GM12878 (cell line): ENCODE data around the gene KLHL25. TPM values are rescaled to one million over a fixed set of nuclear protein-coding genes. Genes with fewer than 3 reads are reported as not detected.

ENCODE experiments used
- ATAC-seq: fragments of 200-7000 bp; cut with Tn5 transposase; 3 replicates; pipeline ENCODE4 v1.9.1; 2020; ENCODE audit warnings: mild to moderate bottlenecking, moderate library complexity
- BruUV-seq: library from RNA; stranded (reverse); fragments of 400-500 nt; replicated peaks from 2 replicates; lab custom pipeline; 2021; lab: Mats Ljungman, UMichigan
- CTCF ChIA-PET: fragments of 300-600 bp; sonication (Branson Sonifier 250); formaldehyde crosslinking; extraction: SDS; loops from one replicate; lab custom pipeline; 2021; ENCODE audit warnings: inconsistent platforms; lab: Yijun Ruan, JAX
- POLR2A ChIA-PET: fragments of 350-600 bp; formaldehyde crosslinking; extraction: SDS; loops from one replicate; lab custom pipeline; 2021; ENCODE audit warnings: inconsistent platforms; lab: Charles Lee
- RAD21 ChIA-PET: fragments of 300-600 bp; sonication (Branson Sonifier 250); formaldehyde crosslinking; loops from one replicate; lab custom pipeline; 2023; ENCODE audit warnings: antibody characterized with exemption; ENCODE audit not compliant: unreplicated experiment; lab: Charles Lee
- SMC1A ChIA-PET: fragments of 300-600 bp; sonication (Branson Sonifier 250); formaldehyde crosslinking; loops from one replicate; lab custom pipeline; 2023; ENCODE audit not compliant: unreplicated experiment, uncharacterized antibody; lab: Charles Lee
- DNase-seq: peaks from one replicate; pipeline ENCODE4 v3.0.0-alpha.2; 2011; ENCODE audit warnings: low read depth, low spot score
- FAIRE-seq: peaks from 3 replicates; lab custom pipeline; 2011; peaks lifted over from hg19 to GRCh38; lab: Jason Lieb, UNC
- H2AFZ ChIP-seq: 2 replicates; pipeline ENCODE4 v1.6.0; 2011; ENCODE audit warnings: low read depth, low read length, control low read depth; ENCODE audit not compliant: control insufficient read depth
- H3K27ac ChIP-seq: 2 replicates; pipeline ENCODE4 v1.5.1; 2011; ENCODE audit warnings: control low read depth; ENCODE audit not compliant: control insufficient read depth, insufficient read depth
- H3K27me3 ChIP-seq, 2 experiments: replicated peaks in 1 of 2; 2 replicates each; pipeline versions ENCODE4 v1.6.0 to v1.6.1; 2011; ENCODE audit warnings: low read length in 1 of 2; ENCODE audit not compliant: control insufficient read depth in 2 of 2, insufficient read depth in 2 of 2
- H3K36me3 ChIP-seq, 2 experiments: 2 replicates each; pipeline ENCODE4 v1.5.1; 2011; ENCODE audit warnings: low read length in 1 of 2; ENCODE audit not compliant: control insufficient read depth in 2 of 2, insufficient read depth in 2 of 2
- H3K4me1 ChIP-seq: 2 replicates; pipeline ENCODE4 v1.6.1; 2011; ENCODE audit warnings: mild to moderate bottlenecking, low read length, moderate library complexity, mixed read lengths; ENCODE audit not compliant: control insufficient read depth, insufficient read depth
- H3K4me2 ChIP-seq: 2 replicates; pipeline ENCODE4 v1.6.0; 2011; ENCODE audit warnings: control low read depth; ENCODE audit not compliant: control insufficient read depth, insufficient read depth
- H3K4me3 ChIP-seq: fragments of 200-600 bp; sonication (generic); 2 replicates; pipeline ENCODE4 v1.5.1; 2016
- H3K79me2 ChIP-seq: 2 replicates; pipeline ENCODE4 v1.6.0; 2011; ENCODE audit warnings: low read length; ENCODE audit not compliant: control insufficient read depth, insufficient read depth
- H3K9ac ChIP-seq: 2 replicates; pipeline ENCODE4 v1.8.0; 2011; ENCODE audit warnings: low read length, control low read depth, mixed read lengths; ENCODE audit not compliant: control insufficient read depth, insufficient read depth
- H3K9me3 ChIP-seq: replicated peaks from 3 replicates; pipeline ENCODE4 v1.5.1; 2011; ENCODE audit warnings: mild to moderate bottlenecking, low read length; ENCODE audit not compliant: control insufficient read depth, insufficient read depth
- H4K20me1 ChIP-seq: 2 replicates; pipeline ENCODE4 v1.6.0; 2011; ENCODE audit not compliant: control insufficient read depth, insufficient read depth
- BCL11A ChIP-seq: IDR thresholded peaks from 2 replicates; pipeline ENCODE4 v1.6.1; 2011; ENCODE audit warnings: low read depth, low read length
- CHD1 ChIP-seq: IDR thresholded peaks from 2 replicates; pipeline ENCODE4 v1.6.1; 2012; ENCODE audit warnings: low read depth, low read length, improper control_type of control experiment
- CREM ChIP-seq: IDR thresholded peaks from 2 replicates; pipeline ENCODE4 v1.6.1; 2014; ENCODE audit warnings: antibody characterized with exemption, low read depth
- E4F1 ChIP-seq: fragments of 450-650 bp; IDR thresholded peaks from 2 replicates; pipeline ENCODE4 v1.6.1; 2018; ENCODE audit warnings: borderline replicate concordance, mild to moderate bottlenecking; ENCODE audit not compliant: partially characterized antibody
- FOS ChIP-seq: IDR thresholded peaks from 3 replicates; pipeline ENCODE4 v1.6.1; 2011; ENCODE audit warnings: borderline replicate concordance; ENCODE audit not compliant: insufficient read length; ENCODE audit errors: extremely low read depth
- HDAC2 ChIP-seq: fragments of 200-600 bp; sonication (generic); IDR thresholded peaks from 2 replicates; pipeline ENCODE4 v1.6.1; 2017
- IRF4 ChIP-seq: IDR thresholded peaks from 2 replicates; pipeline ENCODE4 v1.6.1; 2011; ENCODE audit warnings: low read depth, low read length
- NBN ChIP-seq: fragments of 450-650 bp; IDR thresholded peaks from 2 replicates; pipeline ENCODE4 v1.6.1; 2016
- RCOR1 ChIP-seq: conservative IDR thresholded peaks from 2 replicates; pipeline ENCODE4 v1.6.1; 2012; ENCODE audit warnings: low read depth, low read length, improper control_type of control experiment
- TCF3 ChIP-seq: IDR thresholded peaks from 2 replicates; pipeline ENCODE4 v1.6.1; 2012; ENCODE audit warnings: low read depth, mild to moderate bottlenecking, low read length, borderline replicate concordance; ENCODE audit not compliant: insufficient read depth
- TCF7 ChIP-seq: IDR thresholded peaks from 2 replicates; pipeline ENCODE4 v1.6.1; 2014; ENCODE audit warnings: antibody characterized with exemption, borderline replicate concordance
- WGBS: methylation state at CpG from one replicate; pipeline ENCODE4 v1.1.6; 2016; ENCODE audit warnings: low lambda C conversion rate; ENCODE audit not compliant: insufficient replicate concordance, insufficient coverage; ENCODE audit errors: missing lambda C conversion rate; 5-methylcytosine and 5-hydroxymethylcytosine counted together
- in situ Hi-C: fragments of 300-500 bp; cut with MboI; formaldehyde crosslinking; loops from 9 replicates; pipeline ENCODE4 v1.14.3; 2018; ENCODE audit warnings: mixed read lengths
- intact Hi-C: fragments of 100-400 bp; cut with micrococcal nuclease; formaldehyde crosslinking; loops from one replicate; pipeline ENCODE4 v1.14.2; 2022; ENCODE audit not compliant: unreplicated experiment
- polyA plus RNA-seq, 11 experiments: library from polyadenylated mRNA; depleted of rRNA in 4 of 11; unstranded in 6 of 11; stranded (reverse) in 5 of 11; fragments of >200 nt; fragmentation: Nextera tagmentation in 4 of 11; fragmentation: Illumina TruSeq in 1 of 11; extraction: Ambion mirVana in 4 of 11; extraction: Trizol in 1 of 11; gene quantifications; 1 replicate in 1 of 11; 2 replicates in 10 of 11; pipeline versions ENCODE4 v1.2.1 to v1.2.3, GENCODE V29; 2011 to 2016; ENCODE audit warnings: inconsistent platforms in 2 of 11, missing spikeins in 2 of 11, low read depth in 1 of 11
- total RNA-seq, 4 experiments: library from RNA; depleted of rRNA in 3 of 4; stranded (reverse); fragments of >200 nt in 3 of 4; fragmentation: Illumina TruSeq in 1 of 4; extraction: Trizol in 1 of 4; gene quantifications; 2 replicates each; pipeline versions ENCODE4 v1.2.1 to v1.2.3, GENCODE V29; 2013 to 2021
- TF ChIP-seq, protein P1 (sequence below): IDR thresholded peaks from 2 replicates; pipeline ENCODE4 v1.6.1; 2012; ENCODE audit warnings: low read depth, low read length, improper control_type of control experiment

Gene KLHL25
- total and polyA plus RNA-seq, 10 of the 15 experiments (the other 5 are each of a cell fraction or from before 2014, with no cell fraction given): 0.04 to 3.0 (median 2.1) TPM; not detected in 1

GRCh38 chr15:85726454-85726853 is 68.3 kb downstream of the KLHL25 start:
- Histone ChIP-seq H3K36me3 (peaks cover 25 to 58% of the 10 kb centered on the region in 2 experiments), H3K27ac (no peak overlapping the region)
- in situ Hi-C loops: no loop called here

DNA sequence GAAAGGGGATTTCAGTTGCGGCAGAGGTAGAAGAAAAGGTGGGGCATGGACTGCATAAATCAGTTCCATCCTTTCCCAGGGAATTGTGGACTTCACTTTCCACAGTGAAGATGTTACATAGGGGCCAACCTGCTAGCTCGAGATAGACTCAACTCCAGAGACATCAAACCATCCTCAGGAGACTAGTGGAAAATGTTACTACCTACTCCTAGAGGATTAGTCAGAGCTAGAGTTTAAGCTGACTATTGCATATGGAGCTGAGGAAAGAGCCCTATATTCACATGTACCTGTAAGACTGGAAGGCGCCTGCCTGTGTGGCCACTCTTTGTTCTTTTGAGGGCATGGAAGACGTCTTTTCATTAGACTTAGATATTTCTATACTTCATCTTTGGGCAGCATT is 69.2 kb downstream of the KLHL25 start:
- FAIRE-seq (no peak), ATAC-seq (no peak), DNase-seq (no peak)
- in situ Hi-C loops: no loop called here
- intact Hi-C loops: no loop called here
- SMC1A ChIA-PET: interaction anchor here (0.7 to 2.4 kb wide), 5 partner anchors 17 to 115 kb away, joined by 3 to 5 read pairs (median 3); no protein-coding TSS in a partner anchor
- H3K9me3 ChIP-seq: no peaks in the 10 kb centered on the region
- H3K4me1 ChIP-seq: peaks cover 1% of the 10 kb centered on the region; the same call in 1 of the 2 replicates
- POLR2A ChIA-PET: no interaction called here
- 66% methylated on average over 4 of the region's 4 CpGs for WGBS
- H3K4me3 ChIP-seq: no peak overlapping the region
- no peak overlapping the region for H2AFZ ChIP-seq
- BruUV-seq: no TSS peak
- no peaks in the 10 kb centered on the region; the same call in 1 of the 2 replicates for H4K20me1 ChIP-seq
- no peaks in the 10 kb centered on the region for H3K27me3 ChIP-seq
- H3K36me3 ChIP-seq: peaks cover 28 to 58% of the 10 kb centered on the region in 2 experiments
- H3K27ac ChIP-seq: no peak overlapping the region
- no peak overlapping the region for H3K4me2 ChIP-seq
- CTCF ChIA-PET: interaction anchor here (0.8 to 1.1 kb wide), 4 partner anchors 9 to 109 kb away, joined by 3 read pairs; no protein-coding TSS in a partner anchor
- RAD21 ChIA-PET: interaction anchor here (1.4 kb wide), 1 partner anchor 115 kb away, joined by 3 read pairs; no protein-coding TSS in a partner anchor
- peaks cover 1% of the 10 kb centered on the region; the same call in 1 of the 2 replicates for H3K79me2 ChIP-seq
- no peak for TF ChIP-seq CHD1
- TF ChIP-seq, protein P1, sequence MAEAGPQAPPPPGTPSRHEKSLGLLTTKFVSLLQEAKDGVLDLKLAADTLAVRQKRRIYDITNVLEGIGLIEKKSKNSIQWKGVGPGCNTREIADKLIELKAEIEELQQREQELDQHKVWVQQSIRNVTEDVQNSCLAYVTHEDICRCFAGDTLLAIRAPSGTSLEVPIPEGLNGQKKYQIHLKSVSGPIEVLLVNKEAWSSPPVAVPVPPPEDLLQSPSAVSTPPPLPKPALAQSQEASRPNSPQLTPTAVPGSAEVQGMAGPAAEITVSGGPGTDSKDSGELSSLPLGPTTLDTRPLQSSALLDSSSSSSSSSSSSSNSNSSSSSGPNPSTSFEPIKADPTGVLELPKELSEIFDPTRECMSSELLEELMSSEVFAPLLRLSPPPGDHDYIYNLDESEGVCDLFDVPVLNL: no peak
- TF ChIP-seq TCF7: no peak
- no peak for TF ChIP-seq IRF4
- no peak for TF ChIP-seq E4F1
- no peak for TF ChIP-seq HDAC2
- TF ChIP-seq NBN: no peak
- TF ChIP-seq RCOR1: no peak
- no peak overlapping the region for H3K9ac ChIP-seq

More at GRCh38 chr15:85726454-85726853, 68.3 kb downstream of the KLHL25 start:
- DNase-seq: no peak
- no peak for FAIRE-seq
- Histone ChIP-seq H3K4me1 (no peaks in the 10 kb centered on the region), H2AFZ (no peak overlapping the region), H4K20me1 (no peaks in the 10 kb centered on the region; the same call in 1 of the 2 replicates), H3K4me2 (no peak overlapping the region), H3K4me3 (no peak overlapping the region)
- BruUV-seq: no TSS peak
- intact Hi-C loops: no loop called here
- CTCF ChIA-PET: interaction anchor here (0.8 to 1.0 kb wide), 2 partner anchors 9 to 13 kb away, joined by 3 read pairs; no protein-coding TSS in a partner anchor
- SMC1A ChIA-PET: interaction anchor here (0.9 to 2.4 kb wide), 5 partner anchors 15 to 114 kb away, joined by 3 to 5 read pairs (median 4); no protein-coding TSS in a partner anchor
- WGBS: 95% methylated on average over 2 of the region's 2 CpGs
- TF ChIP-seq TCF3: no peak
- TF ChIP-seq BCL11A: no peak
- no peak for TF ChIP-seq CREM
- TF ChIP-seq FOS: no peak
- TF ChIP-seq, all 136 proteins: peak for 0
- no peaks in the 10 kb centered on the region; the same call in 1 of the 2 replicates for H3K79me2 ChIP-seq
- H3K9ac ChIP-seq: no peak overlapping the region
- ChIA-PET RAD21 (interaction anchor here (0.8 to 1.4 kb wide), 3 partner anchors 36 to 121 kb away, joined by 3 to 4 read pairs (median 3); no protein-coding TSS in a partner anchor), POLR2A (no interaction called here)
- no peaks in the 10 kb centered on the region for H3K27me3 ChIP-seq
- no peak for ATAC-seq
- H3K9me3 ChIP-seq: no peaks in the 10 kb centered on the region; the same call in 2 of the 3 replicates
